ENCODE results near the gene SSR1. TPM values are rescaled to one million over a fixed set of nuclear protein-coding genes. Genes with fewer than 3 reads are reported as not detected.

SSR1 gene
- total RNA-seq, 4 donors from 2014 or later = 44.5 to 85.6 (median 64.2) TPM

DNA sequence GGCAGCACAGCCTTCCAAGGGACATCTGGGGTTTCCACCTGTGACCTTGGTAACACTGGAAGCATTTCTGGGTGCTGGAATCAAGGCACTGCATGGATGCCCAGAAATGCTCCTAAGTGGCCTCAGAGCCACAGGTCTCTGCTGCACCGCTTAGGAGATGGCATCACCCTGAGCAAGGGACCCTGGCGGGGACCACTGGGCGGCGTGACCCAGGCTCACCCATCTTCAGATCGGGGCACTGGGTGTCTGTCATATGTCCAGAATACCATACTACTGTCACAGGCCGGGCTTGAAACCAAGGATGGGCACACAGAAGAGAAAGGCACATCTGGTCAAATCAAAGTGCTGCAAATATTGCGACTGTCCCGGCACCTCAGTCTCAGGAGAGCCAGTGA is 45.9 kb downstream of the SSR1 start:
- TF ChIP-seq, protein P1, sequence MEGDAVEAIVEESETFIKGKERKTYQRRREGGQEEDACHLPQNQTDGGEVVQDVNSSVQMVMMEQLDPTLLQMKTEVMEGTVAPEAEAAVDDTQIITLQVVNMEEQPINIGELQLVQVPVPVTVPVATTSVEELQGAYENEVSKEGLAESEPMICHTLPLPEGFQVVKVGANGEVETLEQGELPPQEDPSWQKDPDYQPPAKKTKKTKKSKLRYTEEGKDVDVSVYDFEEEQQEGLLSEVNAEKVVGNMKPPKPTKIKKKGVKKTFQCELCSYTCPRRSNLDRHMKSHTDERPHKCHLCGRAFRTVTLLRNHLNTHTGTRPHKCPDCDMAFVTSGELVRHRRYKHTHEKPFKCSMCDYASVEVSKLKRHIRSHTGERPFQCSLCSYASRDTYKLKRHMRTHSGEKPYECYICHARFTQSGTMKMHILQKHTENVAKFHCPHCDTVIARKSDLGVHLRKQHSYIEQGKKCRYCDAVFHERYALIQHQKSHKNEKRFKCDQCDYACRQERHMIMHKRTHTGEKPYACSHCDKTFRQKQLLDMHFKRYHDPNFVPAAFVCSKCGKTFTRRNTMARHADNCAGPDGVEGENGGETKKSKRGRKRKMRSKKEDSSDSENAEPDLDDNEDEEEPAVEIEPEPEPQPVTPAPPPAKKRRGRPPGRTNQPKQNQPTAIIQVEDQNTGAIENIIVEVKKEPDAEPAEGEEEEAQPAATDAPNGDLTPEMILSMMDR (IDR thresholded peaks at IDR 0.05; ENCODE audit: low read depth) = no peak

DNA sequence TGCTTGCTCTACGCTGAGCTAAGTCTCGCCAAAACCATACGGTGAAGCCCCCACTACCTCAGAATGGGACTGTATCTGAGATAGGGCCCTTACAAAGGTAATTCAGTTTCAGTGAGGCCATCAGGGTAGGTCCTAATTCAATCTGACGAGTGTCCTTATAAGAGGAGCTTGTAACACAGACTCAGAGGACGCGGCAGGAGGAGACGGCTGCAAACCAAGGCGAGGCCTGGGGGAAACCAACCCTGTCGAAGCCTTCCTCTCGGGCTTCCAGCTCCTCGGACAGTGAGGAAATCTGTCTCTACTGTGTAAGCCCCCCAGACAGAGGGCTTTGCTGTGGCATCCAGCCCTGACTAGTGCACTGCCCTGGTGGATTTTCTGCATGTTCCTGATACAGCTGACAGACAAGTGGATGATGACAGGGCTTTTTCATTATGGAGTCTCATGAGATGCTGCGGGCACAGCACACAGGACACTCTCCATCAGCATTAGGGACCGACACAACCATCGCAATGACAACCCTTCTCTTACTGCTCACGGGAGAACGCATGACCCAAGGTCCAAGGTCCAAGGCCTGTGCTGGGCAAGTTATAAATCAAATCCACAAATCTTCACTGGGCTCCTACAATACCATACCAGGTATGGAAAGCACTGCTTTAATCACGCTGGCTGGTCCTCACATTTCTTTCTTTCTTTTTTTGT is 48.2 kb downstream of the SSR1 start:
- TF ChIP-seq, protein P1 (IDR thresholded peaks at IDR 0.05; ENCODE audit: low read depth) = no peak

DNA sequence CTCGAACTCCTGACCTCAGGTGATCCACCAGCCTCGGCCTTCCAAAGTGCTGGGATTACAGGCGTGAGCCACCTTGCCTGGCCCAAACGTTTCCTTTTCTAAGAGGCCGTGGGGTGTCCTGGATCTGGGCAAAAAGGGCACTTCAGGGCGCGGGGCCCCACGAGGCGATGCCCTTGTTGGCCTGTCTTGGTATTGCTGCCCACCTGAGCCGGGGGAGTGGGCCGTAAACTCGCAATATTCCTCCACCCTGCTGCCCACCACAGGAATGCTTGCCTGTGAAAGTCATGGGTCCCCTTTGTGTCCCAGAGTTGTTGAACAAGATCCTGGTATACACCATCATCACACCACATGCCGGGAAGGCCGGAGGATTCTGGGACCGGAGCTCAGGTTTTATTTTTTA is 49.0 kb downstream of the SSR1 start:
- TF ChIP-seq, protein P1 (IDR thresholded peaks at IDR 0.05; ENCODE audit: low read depth) = no peak

DNA sequence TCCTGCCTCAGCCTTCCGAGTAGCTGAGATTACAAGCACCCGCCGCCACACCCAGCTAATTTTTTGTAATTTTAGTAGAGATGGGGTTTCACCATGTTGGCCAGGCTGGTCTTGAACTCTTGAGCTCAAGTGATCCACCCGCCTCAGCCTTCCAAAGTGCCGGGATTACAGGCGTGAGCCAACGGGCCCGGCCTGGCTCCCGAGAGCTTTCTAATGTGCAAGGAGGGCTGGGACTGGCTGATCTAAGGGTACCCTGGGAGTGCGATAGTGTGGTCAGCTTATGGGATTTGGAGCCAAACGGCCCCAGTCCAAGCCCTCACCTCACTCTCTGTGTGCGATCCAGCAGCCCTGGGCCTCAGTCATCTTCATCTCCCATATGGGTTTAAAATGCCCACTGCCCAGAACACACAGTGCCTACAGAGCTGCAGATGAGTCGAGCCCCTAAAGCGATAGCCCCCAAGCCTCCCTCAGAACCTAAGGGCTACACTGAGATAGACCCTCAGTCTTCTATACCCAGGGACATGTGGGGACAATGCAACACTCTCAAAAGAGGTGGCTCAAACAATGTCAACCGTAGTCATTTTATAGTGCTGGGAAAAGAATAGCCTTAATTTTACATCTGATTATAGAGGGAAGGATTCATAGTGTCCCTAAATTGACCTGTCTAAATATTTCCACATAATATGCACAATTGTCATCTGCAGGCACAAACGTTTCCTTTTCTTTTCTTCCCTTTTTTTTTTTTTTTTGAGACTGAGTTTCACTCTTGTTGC is 50.1 kb downstream of the SSR1 start:
- TF ChIP-seq, protein P1 (IDR thresholded peaks at IDR 0.05; ENCODE audit: low read depth) = no peak

DNA sequence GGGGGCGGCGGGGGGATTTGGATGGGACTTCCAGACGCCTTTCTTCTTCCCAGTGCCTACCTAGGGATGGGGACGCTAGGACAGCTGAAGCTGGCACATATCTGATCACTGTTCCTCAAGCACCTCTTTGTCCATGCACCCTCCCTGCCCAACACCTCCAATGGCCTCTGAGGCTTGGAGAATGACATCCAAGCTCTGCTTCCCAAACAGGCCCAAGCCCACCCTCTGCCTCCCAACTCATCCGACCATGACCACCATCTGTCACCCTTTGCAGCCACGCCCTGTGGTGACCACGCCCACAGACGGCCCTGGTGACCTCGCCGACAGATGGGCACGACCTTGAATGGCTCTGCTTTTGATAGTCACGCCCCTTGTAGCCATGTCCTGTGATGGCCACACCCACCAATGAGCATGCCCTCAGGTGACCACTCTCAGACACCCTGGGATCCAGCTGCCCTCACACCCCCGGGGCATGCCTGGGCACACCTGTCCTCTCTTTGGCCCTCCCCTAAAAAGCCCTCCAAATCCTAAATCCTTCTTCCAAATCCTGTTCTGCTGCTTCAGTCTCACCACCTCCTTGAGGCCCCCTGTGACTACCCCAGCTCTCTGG is 51.0 kb downstream of the SSR1 start:
- TF ChIP-seq, protein P1 (IDR thresholded peaks at IDR 0.05; ENCODE audit: low read depth) = no peak

DNA sequence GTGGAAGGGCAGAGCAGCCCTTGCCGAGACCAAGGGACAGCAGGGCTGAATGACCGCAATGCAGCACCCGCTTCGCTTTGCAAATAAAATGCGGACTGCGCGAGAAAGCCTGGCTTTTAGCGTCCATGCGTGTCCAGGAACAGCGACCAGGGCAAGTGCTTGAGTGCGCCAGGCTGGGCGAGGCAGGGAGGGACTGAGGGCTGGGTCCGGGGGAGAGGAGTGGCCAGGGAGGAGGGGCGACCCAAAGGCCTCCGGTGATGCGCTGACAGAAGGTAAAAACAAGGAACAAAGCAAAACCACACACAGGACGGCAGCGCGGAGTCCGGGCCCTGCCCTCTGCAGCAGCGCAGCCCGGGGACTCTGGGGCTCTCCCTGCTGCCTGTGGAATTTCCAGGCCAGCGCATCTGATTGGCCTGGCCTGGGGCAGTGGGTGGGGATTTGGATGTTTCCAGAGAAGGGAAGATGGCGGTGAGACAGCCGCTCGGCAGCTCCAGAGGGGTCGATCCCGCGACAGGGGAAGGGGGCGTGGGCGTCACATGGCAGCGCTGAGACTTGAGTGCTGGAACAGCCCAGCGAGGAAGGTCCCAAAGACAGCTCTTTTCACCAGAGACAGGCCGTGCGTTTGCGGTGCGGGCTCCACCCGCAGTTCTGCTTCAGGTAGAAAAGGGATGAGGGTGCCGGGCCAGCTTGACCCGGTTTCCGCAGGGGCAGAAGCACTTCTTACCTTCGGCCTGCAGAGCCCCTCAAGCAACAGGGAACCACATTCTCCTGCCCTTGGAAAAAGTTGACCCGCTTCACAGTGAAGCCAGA is 51.8 kb downstream of the SSR1 start:
- TF ChIP-seq, protein P1 (IDR thresholded peaks at IDR 0.05; ENCODE audit: low read depth) = no peak

Data from subcutaneous adipose tissue (tissue), 4 donors.